Fibroblast of skin of left biceps (primary cell): ENCODE data around the gene LDHAL6B.
A peak's percentile ranks its signal among the peaks of the same experiment; 100 is the strongest.

ENCODE experiments used
- DNase-seq, 2 experiments: peaks; one replicate each; pipeline ENCODE4 v3.0.0-alpha.2; 2013; ENCODE audit warnings: low read depth in 2 of 2

LDHAL6B gene

GRCh38 chr15:59218710-59219109 lies 12.1 kb downstream of the LDHAL6B start:
- no peak for DNase-seq

DNA sequence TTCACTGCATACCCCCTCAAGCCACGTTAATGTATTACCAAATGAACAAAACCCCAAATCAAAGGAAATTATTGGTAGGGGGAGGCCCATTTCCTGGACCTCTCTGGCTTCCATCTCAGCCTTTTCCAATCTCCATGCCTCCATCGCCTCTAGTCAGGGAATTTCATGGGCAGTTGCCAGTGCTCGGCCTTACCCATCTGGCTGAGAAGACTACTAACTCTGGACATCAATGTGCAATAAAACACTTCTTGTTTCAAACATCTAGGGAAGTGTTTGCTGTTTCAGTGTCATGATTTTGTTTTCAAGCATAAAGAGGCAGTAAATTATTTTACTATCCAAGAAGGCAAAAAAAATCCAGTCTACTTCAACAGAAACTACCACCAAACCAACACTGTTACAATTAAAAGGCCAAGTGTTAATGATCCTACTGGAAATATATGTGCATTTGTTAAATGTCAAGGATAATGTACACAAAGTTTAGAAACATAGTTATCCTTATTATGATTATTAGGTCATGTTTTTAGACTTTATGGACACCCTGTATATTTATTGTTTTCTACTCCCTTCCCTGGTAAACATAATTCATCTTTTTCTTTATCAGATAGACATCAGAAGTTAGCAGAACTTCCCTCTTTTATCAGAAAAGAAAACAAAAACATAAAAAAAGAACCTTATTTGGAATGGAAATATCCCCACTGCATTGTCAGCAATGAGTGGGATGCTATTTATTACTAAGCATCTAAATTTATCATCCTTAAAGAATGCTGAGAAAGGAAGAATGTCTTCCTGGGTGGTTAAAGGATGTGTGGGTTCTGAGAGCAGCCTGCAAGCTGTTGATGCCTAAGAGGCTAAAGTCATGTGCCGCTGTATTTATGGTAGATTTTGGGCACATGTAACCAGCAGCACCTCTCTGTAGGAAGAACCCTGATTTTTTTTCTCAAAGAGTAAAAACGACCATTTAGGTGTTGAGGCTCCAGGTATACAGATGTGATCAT lies 15.2 kb downstream of the LDHAL6B start:
- peak; percentile 69 to 71 for DNase-seq

GRCh38 chr15:59222906-59223550 lies 16.4 kb downstream of the LDHAL6B start:
- no peak for DNase-seq

GRCh38 chr15:59223736-59224135 lies 17.1 kb downstream of the LDHAL6B start:
- DNase-seq: no peak

DNA sequence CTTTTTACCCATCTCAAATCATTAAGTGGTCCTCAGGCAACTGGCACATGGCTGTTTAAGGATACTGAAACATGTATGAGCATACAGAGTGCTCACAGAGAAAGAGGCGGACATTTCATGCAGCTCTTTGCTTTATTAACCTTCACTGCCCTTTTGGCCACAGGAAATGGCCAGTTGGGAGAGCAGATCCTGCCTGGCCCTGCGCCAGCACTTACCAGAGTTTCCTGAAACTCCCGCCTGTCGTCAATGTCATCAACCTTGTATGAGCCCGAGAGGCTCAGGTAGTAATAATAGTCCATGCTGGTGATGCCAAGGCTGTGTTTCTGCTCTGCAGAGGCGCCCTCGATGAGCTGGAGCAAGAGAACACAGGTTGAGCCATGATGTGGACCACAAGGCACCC lies 17.8 kb downstream of the LDHAL6B start:
- no peak for DNase-seq

DNA sequence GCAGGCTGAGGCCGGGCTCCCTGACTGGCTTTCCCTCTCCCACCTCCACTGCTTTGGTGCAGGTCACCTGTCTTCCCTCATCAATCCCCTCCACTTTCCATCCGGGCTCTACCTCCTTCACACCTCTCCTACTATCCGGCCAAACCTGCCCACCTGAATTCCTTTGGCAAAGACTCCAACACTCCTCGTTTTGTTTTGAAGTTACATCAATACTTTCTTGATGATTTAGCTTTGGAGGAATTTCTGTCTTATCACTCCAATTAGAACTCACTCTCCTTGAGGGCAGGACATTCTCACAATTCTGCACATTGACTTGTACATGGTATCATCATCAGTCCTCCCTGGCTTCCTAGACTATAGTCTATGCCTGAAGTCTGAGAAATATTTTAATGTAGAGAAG lies 20.4 kb downstream of the LDHAL6B start:
- no peak for DNase-seq

DNA sequence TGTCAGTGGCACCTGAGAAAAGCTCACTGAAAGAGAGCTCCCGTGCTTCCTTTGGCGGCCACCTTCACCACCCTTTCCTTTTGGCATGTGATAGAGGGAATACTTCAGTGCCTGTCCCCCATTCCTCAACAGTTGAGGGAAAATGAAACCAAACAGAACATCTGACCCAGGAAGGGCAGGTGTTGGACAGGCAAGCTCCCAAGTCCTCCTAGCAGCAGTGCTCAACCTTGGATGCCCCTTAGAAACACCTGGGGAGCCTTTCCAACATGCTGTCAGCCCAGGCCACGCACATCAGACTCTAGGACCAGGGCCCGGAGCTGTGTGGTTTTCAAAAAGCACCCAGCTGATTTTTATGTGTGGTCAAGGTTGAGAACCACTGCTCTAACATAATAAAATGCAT lies 22.4 kb downstream of the LDHAL6B start:
- no peak for DNase-seq

DNA sequence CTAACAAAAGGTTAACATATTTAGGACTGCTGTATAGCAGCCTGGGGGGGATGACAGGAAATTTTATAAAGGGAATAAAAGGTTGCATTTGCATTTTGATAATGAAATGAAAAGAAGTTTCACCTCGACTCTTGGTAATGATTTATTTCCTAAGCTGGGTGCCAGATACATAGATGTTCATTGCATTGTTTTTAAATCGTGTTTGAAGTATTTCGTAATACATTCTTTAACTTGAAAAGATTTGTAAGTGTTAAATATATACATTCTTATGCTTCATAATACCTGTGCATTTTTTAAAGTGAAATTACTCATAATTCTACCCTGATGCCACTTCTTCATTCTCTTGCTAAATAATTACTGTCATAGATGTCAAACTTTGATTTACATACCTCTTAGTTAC lies 22.8 kb downstream of the LDHAL6B start:
- DNase-seq: no peak

DNA sequence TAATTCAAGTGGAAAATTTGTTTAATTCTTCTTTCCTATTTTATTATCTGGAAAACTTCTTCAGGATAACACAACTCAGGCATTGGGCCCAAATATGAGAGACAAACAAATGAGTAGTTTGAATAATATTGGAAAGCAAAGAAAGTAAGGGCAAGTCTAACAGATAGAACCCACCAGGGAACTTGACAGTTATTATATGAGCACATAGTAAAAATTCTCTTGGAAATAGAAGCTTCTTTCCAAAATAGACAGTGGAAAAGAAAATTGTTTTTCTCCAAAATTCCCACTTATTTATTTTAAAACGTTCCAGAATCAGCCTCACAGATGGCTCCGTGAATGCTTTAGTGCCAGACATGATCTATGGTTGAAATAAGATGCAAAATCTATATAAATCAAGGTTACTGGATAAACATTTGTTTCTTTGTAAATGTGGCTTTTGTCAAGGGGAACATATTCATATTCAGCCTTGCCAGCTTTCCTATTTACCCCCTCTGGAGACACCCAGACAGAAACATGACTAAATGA lies 23.9 kb downstream of the LDHAL6B start:
- no peak for DNase-seq

- DNase-seq: peak; percentile 69 to 73
These were observed 25.8 kb downstream of the LDHAL6B start for GRCh38 chr15:59232476-59232875.

DNA sequence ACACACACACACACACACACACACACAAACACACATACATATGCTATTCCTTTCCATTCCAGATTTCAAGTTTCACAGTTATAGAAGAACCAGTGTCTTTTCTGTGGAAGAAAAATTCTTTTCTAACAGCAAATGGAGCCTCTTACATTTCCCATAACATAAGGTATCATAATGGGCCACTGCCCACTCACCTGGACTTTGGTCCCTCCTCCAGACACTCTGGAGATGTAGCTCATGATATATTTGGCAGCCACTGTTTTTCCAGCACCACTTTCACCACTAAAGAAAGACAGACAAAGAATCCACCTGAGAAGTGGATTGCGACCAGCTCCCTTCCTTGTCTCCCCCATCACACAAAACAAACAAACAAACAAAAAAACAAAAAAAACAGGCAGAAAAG lies 29.8 kb downstream of the LDHAL6B start:
- DNase-seq: no peak

GRCh38 chr15:59237119-59237855 lies 30.6 kb downstream of the LDHAL6B start:
- DNase-seq: no peak

GRCh38 chr15:59237924-59238331 lies 31.3 kb downstream of the LDHAL6B start:
- DNase-seq: no peak

DNA sequence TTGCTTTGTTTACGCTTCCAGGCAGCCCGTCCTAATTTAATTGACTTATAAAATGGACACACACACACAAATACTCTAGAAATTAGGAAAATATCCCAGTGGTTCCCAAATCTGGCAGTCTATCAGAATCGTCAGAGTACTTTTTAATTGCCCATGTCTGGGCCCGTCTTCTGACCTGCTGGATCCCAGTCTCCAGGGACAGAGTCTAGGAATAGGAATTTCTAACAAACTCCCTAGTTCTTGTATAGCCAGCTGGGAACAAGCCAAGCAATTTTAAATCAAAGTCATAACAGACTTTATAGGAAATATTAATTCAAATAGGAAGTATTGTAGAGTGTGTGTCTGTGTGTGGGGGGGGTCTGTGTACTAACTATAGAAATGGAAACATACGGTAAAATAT lies 33.4 kb downstream of the LDHAL6B start:
- no peak for DNase-seq

DNA sequence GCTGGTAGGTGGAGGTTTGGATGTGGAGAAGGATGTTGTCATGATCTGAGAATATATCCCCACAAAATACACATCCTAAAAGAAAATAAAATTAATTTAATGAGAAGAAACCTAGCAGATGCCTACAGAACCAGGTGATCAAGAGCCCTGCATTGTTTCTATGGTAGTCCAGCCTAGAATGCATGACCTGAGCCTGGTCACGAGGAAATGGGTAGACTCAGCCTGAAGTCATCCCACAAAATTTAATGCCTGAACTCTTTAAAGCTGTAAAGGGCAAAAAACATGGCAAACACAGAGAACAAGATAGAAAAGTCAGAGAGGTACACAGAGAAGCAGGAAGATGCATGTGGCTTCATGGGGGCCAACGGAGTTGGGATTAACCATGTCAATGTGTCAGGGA lies 36.0 kb downstream of the LDHAL6B start:
- no peak for DNase-seq

DNA sequence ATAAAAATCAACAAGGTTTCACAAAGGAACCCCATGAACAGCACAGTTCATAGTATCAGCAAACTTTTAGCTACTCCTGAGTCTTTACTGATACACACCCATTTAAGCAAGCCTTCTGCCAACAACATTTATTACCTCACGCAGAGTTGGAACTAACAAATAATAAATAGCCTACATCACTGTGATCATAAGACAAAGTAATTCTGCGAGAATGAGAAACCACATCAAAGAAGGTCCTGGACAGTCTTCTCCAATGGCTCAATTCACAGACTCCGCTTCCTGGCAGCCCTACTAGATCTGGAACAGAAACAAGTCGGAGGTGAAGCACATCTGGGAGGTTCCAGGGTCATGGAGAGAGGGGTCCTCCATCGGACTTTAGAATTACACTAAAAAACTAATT lies 37.0 kb downstream of the LDHAL6B start:
- no peak for DNase-seq

GRCh38 chr15:59244337-59244736 lies 37.7 kb downstream of the LDHAL6B start:
- no peak for DNase-seq

DNA sequence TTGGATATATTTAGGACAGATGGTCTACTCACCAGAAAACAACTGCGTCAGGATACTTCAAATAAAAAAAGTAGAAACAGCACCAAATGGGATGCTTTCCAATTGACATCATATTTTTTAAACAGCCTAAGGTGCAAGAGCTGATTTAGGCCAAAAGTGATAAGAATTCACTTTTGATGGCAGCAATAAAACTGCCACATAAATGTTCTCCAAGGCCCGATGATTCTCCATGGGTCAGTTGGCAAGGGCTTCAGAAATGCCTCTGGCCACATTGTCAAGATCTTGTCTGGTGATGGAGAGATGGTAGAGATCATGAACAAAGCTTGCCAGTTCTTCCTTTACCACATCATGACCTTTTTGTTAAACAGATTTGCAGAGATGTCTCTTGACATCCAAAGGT lies 38.9 kb downstream of the LDHAL6B start:
- no peak for DNase-seq

DNA sequence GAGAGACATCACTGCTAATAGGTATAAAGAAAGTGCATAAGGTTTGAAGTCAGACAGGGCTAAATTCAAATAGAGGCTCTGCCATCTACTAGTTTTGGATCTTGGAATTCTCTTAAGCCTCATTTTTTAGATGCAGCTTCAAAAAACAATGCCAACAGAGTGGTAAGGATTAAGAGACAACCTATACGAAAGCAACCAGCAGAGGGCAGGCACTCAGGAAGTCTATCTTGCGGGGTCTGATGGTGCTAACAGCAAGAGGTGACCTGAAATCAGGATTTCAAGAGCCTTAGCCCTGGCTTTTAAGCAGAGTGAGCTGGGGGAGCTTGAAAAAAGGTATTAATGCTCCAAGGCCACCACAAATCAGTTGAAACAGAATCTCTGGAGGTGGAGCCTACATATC lies 40.7 kb downstream of the LDHAL6B start:
- DNase-seq: peak; percentile 30 to 34

GRCh38 chr15:59249816-59250215 lies 43.2 kb downstream of the LDHAL6B start:
- no peak for DNase-seq

DNA sequence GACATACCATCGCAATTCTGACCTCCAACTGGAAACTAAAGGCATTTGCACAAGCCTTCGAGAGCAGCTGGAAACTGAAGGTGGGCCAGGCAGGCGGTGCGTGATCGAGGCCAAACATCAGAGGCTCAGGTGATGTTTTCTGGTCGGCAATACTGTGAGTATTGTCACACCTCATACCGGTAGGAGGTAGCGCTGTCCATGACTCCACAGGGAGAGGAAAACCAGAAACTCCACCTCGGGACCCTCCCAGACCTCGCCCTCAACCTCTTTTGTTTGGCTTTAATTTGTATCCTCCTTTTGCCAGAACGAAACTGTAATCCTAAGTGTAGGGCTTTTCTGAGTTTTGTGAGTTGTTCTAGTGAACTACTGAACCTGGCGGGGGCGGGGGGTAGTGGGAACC lies 43.6 kb downstream of the LDHAL6B start:
- DNase-seq: no peak
